A549 (cell line): ENCODE measurements around the gene TENM3. TPM values are rescaled to one million over a fixed set of nuclear protein-coding genes. Genes with fewer than 3 reads are reported as not detected.

ENCODE experiments used
- ATAC-seq, 2 experiments: fragments of 200-7000 bp in 1 of 2; fragments of >200 bp in 1 of 2; cut with Nextera tagmentation in 1 of 2; cut with Tn5 transposase in 1 of 2; 3 replicates each; pipeline versions ENCODE4 v1.8.0 to v1.9.1; 2018 to 2020; ENCODE audit warnings: mild to moderate bottlenecking in 1 of 2, moderate library complexity in 1 of 2
- CTCF ChIA-PET: fragments of 300-600 bp; sonication (Branson Sonifier 250); formaldehyde crosslinking; extraction: SDS; loops from one replicate; lab custom pipeline; 2021; ENCODE audit warnings: antibody characterized with exemption, inconsistent platforms; lab: Yijun Ruan, JAX
- POLR2A ChIA-PET: fragments of 350-600 bp; formaldehyde crosslinking; extraction: SDS; loops from one replicate; lab custom pipeline; 2021; ENCODE audit warnings: antibody characterized with exemption, inconsistent platforms; lab: Yijun Ruan, JAX
- DNase-seq, 2 experiments: peaks; one replicate each; pipeline versions ENCODE4 v3.0.0 to v3.0.0-alpha.2; 2011 to 2016; ENCODE audit warnings: low read depth in 1 of 2, low spot score in 1 of 2
- FAIRE-seq: peaks from 2 replicates; lab custom pipeline; 2011; peaks lifted over from hg19 to GRCh38; lab: Jason Lieb, UNC
- H3K27ac ChIP-seq, 2 experiments: fragments of >200 bp; sonication (Bioruptor Twin); formaldehyde crosslinking; 3 replicates each; pipeline ENCODE4 v1.5.1; 2016 to 2017
- H3K4me1 ChIP-seq: fragments of >200 bp; sonication (Bioruptor Twin); formaldehyde crosslinking; 3 replicates; pipeline ENCODE4 v1.6.1; 2016
- H3K4me2 ChIP-seq: fragments of >200 bp; sonication (Bioruptor Twin); formaldehyde crosslinking; 3 replicates; pipeline ENCODE4 v1.6.1; 2016
- H3K4me3 ChIP-seq: fragments of >200 bp; sonication (Bioruptor Twin); formaldehyde crosslinking; 3 replicates; pipeline ENCODE4 v1.5.1; 2016
- H3K9me3 ChIP-seq: fragments of >200 bp; sonication (Bioruptor Twin); formaldehyde crosslinking; 3 replicates; pipeline ENCODE4 v1.6.1; 2016
- CBX2 ChIP-seq: fragments of 200-600 bp; sonication (generic); IDR thresholded peaks from 2 replicates; pipeline ENCODE4 v1.6.1; 2016; ENCODE audit warnings: low read depth, mild to moderate bottlenecking, borderline replicate concordance
- FOSB ChIP-seq: fragments of 250-450 bp; sonication (Bioruptor Pico); IDR thresholded peaks from 2 replicates; pipeline ENCODE4 v1.5.0; 2020; ENCODE audit warnings: mild to moderate bottlenecking, moderate library complexity
- FOXS1 ChIP-seq: fragments of 250-450 bp; sonication (Bioruptor Pico); IDR thresholded peaks from 2 replicates; pipeline ENCODE4 v1.5.0; 2020; ENCODE audit warnings: mild to moderate bottlenecking, moderate library complexity
- HES2 ChIP-seq: fragments of >200 bp; sonication (Bioruptor Twin); formaldehyde crosslinking; IDR thresholded peaks from 2 replicates; pipeline ENCODE4 v1.6.1; 2016
- HOXA7 ChIP-seq: fragments of 250-450 bp; sonication (Bioruptor Pico); IDR thresholded peaks from 2 replicates; pipeline ENCODE4 v1.5.0; 2020; ENCODE audit warnings: mild to moderate bottlenecking, moderate library complexity
- JUN ChIP-seq, 2 experiments: fragments of >200 bp; sonication (Bioruptor Twin); formaldehyde crosslinking; IDR thresholded peaks; 2 replicates in 1 of 2; 3 replicates in 1 of 2; pipeline ENCODE4 v1.6.1; 2016 to 2017
- JUNB ChIP-seq: fragments of >200 bp; sonication (Bioruptor Twin); formaldehyde crosslinking; IDR thresholded peaks from 2 replicates; pipeline ENCODE4 v1.6.1; 2016
- KDM1A ChIP-seq: fragments of 200-600 bp; sonication (generic); IDR thresholded peaks from 2 replicates; pipeline ENCODE4 v1.6.1; 2016; ENCODE audit warnings: low read depth, mild to moderate bottlenecking
- KDM5A ChIP-seq: fragments of 200-600 bp; sonication (generic); IDR thresholded peaks from 2 replicates; pipeline ENCODE4 v1.6.1; 2016; ENCODE audit warnings: antibody characterized with exemption, mild to moderate bottlenecking
- MYC ChIP-seq: IDR thresholded peaks from 2 replicates; pipeline ENCODE4 v1.6.1; 2012; ENCODE audit warnings: mild to moderate bottlenecking, inconsistent platforms, low read length, improper control_type of control experiment, borderline replicate concordance
- NR3C1 ChIP-seq: fragments of >200 bp; sonication (Bioruptor Twin); formaldehyde crosslinking; IDR thresholded peaks from 3 replicates; pipeline ENCODE4 v1.6.1; 2017
- PBX3 ChIP-seq: IDR thresholded peaks from 2 replicates; pipeline ENCODE4 v1.6.1; 2012
- PHF8 ChIP-seq: fragments of 200-600 bp; sonication (generic); IDR thresholded peaks from 2 replicates; pipeline ENCODE4 v1.6.1; 2016; ENCODE audit warnings: low read depth, mild to moderate bottlenecking, antibody characterized with exemption, moderate library complexity, borderline replicate concordance
- POLR2A ChIP-seq: IDR thresholded peaks from 2 replicates; pipeline ENCODE4 v1.6.1; 2012; ENCODE audit warnings: mild to moderate bottlenecking, low read length
- RAD21 ChIP-seq, 2 experiments: fragments of >200 bp in 1 of 2; sonication (Bioruptor Twin) in 1 of 2; formaldehyde crosslinking in 1 of 2; IDR thresholded peaks in 1 of 2; conservative IDR thresholded peaks in 1 of 2; 2 replicates in 1 of 2; 3 replicates in 1 of 2; pipeline ENCODE4 v1.6.1; 2012 to 2018; ENCODE audit warnings: inconsistent platforms in 1 of 2
- RARB ChIP-seq: fragments of 250-450 bp; sonication (Bioruptor Pico); IDR thresholded peaks from 2 replicates; pipeline ENCODE4 v1.8.0; 2021; ENCODE audit warnings: mild to moderate bottlenecking, moderate library complexity
- RCOR1 ChIP-seq: fragments of 150-350 bp; IDR thresholded peaks from 2 replicates; pipeline ENCODE4 v1.6.1; 2014; ENCODE audit warnings: antibody characterized with exemption, low read length, low read depth
- RFX5 ChIP-seq: fragments of 450-650 bp; IDR thresholded peaks from 2 replicates; pipeline ENCODE4 v1.7.1; 2014; ENCODE audit warnings: antibody characterized with exemption, mild to moderate bottlenecking, moderate library complexity
- RNF2 ChIP-seq: fragments of 200-600 bp; sonication (generic); IDR thresholded peaks from 2 replicates; pipeline ENCODE4 v1.6.1; 2016; ENCODE audit warnings: low read depth, mild to moderate bottlenecking, antibody characterized with exemption, moderate library complexity, borderline replicate concordance
- SMC3 ChIP-seq: fragments of >200 bp; sonication (Bioruptor Twin); formaldehyde crosslinking; IDR thresholded peaks from 3 replicates; pipeline ENCODE4 v1.6.1; 2018; ENCODE audit warnings: inconsistent platforms
- SREBF2 ChIP-seq: fragments of 450-650 bp; IDR thresholded peaks from 2 replicates; pipeline ENCODE4 v1.6.1; 2014; ENCODE audit warnings: mild to moderate bottlenecking, moderate library complexity
- TFCP2L1 ChIP-seq: fragments of 250-450 bp; sonication (Bioruptor Pico); IDR thresholded peaks from 2 replicates; pipeline ENCODE4 v1.5.0; 2021; ENCODE audit warnings: mild to moderate bottlenecking
- ZC3H11A ChIP-seq: fragments of 450-650 bp; IDR thresholded peaks from 2 replicates; pipeline ENCODE4 v1.6.1; 2014; ENCODE audit warnings: antibody characterized with exemption, mild to moderate bottlenecking
- ZNF302 ChIP-seq: fragments of 250-450 bp; sonication (Bioruptor Pico); IDR thresholded peaks from 2 replicates; pipeline ENCODE4 v1.9.0; 2021; ENCODE audit warnings: inconsistent platforms, mild to moderate bottlenecking, moderate library complexity
- whole genome bisulfite sequencing: methylation state at CpG from one replicate; pipeline ENCODE4 v1.1.6; 2017; ENCODE audit errors: missing lambda C conversion rate; 5-methylcytosine and 5-hydroxymethylcytosine counted together
- polyA plus RNA-seq, 4 experiments: library from polyadenylated mRNA; depleted of rRNA in 3 of 4; stranded (reverse); fragments of >200 nt; fragmentation: RNase III in 1 of 4; extraction: RNeasy Plus Mini Kit Qiagen cat#74134 plus additional on column Dnase treatment in 1 of 4; gene quantifications; 2 replicates in 3 of 4; 3 replicates in 1 of 4; pipeline ENCODE4 v1.2.3, GENCODE V29; 2011 to 2017
- TF ChIP-seq, protein P1 (sequence below): fragments of >200 bp; sonication (Bioruptor Twin); formaldehyde crosslinking; IDR thresholded peaks from 3 replicates; pipeline ENCODE4 v1.6.1; 2016
- TF ChIP-seq, protein P2 (sequence below): fragments of 450-650 bp; IDR thresholded peaks from 2 replicates; pipeline ENCODE4 v1.6.1; 2014; ENCODE audit warnings: antibody characterized with exemption
- TF ChIP-seq, protein P3 (sequence below): fragments of 150-350 bp; IDR thresholded peaks from 2 replicates; pipeline ENCODE4 v1.6.1; 2014; ENCODE audit warnings: low read depth, mild to moderate bottlenecking, low read length

TENM3 gene
- polyA plus RNA-seq, 2 of the 4 experiments (the other 2 are of a cell fraction), result 2.4 to 7.3 TPM

DNA sequence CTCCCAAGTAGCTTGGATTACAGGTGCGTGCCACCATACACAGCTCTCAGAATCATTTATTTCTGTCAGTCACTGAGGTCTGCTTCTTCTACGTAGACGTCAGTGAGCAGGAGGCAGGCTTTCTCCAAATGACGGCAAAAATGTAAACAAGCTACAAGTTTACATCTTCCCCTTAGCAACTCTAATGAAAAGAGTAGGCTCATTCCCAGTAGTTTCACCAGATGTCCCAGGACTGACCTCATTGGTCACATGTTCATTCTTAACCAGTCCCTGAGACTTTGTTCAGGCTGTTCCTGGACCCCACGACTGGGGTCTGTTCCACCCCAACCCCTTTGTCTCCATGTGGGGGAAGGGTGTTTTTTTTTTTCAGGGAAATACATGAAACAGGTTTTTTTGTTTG, 67.1 kb downstream of the TENM3 start:
- H3K4me1 ChIP-seq, result no peaks in the 10 kb centered on the region
- peaks cover 8% of the 10 kb centered on the region; the same call in 1 of the 3 replicates for H3K9me3 ChIP-seq
- ChIA-PET CTCF (no interaction called here), POLR2A (no interaction called here)
- no peak for DNase-seq
- 47% methylated on average over 5 of the region's 5 CpGs for WGBS
- FAIRE-seq, result no peak
- ATAC-seq, result no peak
- no peak overlapping the region for H3K4me2 ChIP-seq
- H3K27ac ChIP-seq, result no peak overlapping the region
- no peak for TF ChIP-seq KDM1A
- TF ChIP-seq HES2, result no peak
- TF ChIP-seq RARB (CRISPR knock-in tag), result no peak
- no peak for TF ChIP-seq FOXS1 (CRISPR knock-in tag)
- TF ChIP-seq, protein P1, sequence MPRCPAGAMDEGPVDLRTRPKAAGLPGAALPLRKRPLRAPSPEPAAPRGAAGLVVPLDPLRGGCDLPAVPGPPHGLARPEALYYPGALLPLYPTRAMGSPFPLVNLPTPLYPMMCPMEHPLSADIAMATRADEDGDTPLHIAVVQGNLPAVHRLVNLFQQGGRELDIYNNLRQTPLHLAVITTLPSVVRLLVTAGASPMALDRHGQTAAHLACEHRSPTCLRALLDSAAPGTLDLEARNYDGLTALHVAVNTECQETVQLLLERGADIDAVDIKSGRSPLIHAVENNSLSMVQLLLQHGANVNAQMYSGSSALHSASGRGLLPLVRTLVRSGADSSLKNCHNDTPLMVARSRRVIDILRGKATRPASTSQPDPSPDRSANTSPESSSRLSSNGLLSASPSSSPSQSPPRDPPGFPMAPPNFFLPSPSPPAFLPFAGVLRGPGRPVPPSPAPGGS, result no peak
- H3K4me3 ChIP-seq, result no peak overlapping the region

GRCh38 chr4:182310962-182311361, 67.8 kb downstream of the TENM3 start:
- no peak overlapping the region for H3K27ac ChIP-seq
- TF ChIP-seq RNF2, result no peak
- no peak for TF ChIP-seq TFCP2L1 (CRISPR knock-in tag)
- no peak for TF ChIP-seq HOXA7 (CRISPR knock-in tag)
- no peak for TF ChIP-seq SMC3
- no peak for TF ChIP-seq RAD21 (conservative IDR thresholded peaks at IDR 0.05 in 1 of 2, IDR thresholded peaks at IDR 0.05 in 1 of 2)
- no peak for TF ChIP-seq JUNB
- no peak for TF ChIP-seq PHF8
- TF ChIP-seq MYC, result no peak
- TF ChIP-seq JUN (IDR thresholded peaks at IDR 0.05), result no peak
- TF ChIP-seq, protein P2, sequence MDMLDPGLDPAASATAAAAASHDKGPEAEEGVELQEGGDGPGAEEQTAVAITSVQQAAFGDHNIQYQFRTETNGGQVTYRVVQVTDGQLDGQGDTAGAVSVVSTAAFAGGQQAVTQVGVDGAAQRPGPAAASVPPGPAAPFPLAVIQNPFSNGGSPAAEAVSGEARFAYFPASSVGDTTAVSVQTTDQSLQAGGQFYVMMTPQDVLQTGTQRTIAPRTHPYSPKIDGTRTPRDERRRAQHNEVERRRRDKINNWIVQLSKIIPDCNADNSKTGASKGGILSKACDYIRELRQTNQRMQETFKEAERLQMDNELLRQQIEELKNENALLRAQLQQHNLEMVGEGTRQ, result no peak
- TF ChIP-seq HES2, result no peak
- TF ChIP-seq CBX2, result no peak
- no peak for TF ChIP-seq KDM5A
- TF ChIP-seq SREBF2, result no peak
- FAIRE-seq, result no peak
- no peak overlapping the region for H3K4me3 ChIP-seq
- H3K9me3 ChIP-seq, result peaks cover 13% of the 10 kb centered on the region; the same call in 1 of the 3 replicates
- no peak overlapping the region for H3K4me2 ChIP-seq
- ATAC-seq, result no peak
- WGBS, result 33% methylated on average over 3 of the region's 3 CpGs
- no peak for DNase-seq
- CTCF ChIA-PET, result no interaction called here
- POLR2A ChIA-PET, result no interaction called here
- no peaks in the 10 kb centered on the region for H3K4me1 ChIP-seq

DNA sequence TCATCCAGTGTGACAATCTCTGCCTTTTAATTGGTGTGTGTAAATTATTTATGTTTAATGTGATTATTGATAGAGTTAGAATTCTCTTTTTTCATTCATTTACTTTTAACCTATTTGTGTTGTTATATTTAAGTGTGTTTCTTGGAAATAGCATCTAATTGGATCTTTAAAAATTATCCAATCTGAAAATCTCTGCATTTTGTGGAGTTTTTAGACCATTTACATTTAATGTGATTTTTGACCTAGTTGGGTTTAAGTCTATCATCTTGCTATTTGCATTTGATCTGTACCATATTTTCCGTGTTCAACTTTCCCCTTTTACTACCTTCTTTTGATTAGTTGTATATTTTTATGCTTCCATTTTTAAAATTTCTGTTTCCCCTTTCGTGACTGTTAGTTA, 71.3 kb downstream of the TENM3 start:
- TF ChIP-seq POLR2A (no peak), PBX3 (no peak), ZC3H11A (no peak), NR3C1 (no peak), RFX5 (no peak), TFCP2L1 (CRISPR knock-in tag) (no peak), ZNF302 (CRISPR knock-in tag) (no peak), HES2 (no peak), JUNB (no peak), RCOR1 (no peak), RNF2 (no peak), FOSB (CRISPR knock-in tag) (no peak), SREBF2 (no peak)
- TF ChIP-seq, protein P3, sequence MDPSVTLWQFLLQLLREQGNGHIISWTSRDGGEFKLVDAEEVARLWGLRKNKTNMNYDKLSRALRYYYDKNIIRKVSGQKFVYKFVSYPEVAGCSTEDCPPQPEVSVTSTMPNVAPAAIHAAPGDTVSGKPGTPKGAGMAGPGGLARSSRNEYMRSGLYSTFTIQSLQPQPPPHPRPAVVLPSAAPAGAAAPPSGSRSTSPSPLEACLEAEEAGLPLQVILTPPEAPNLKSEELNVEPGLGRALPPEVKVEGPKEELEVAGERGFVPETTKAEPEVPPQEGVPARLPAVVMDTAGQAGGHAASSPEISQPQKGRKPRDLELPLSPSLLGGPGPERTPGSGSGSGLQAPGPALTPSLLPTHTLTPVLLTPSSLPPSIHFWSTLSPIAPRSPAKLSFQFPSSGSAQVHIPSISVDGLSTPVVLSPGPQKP, result no peak
- H3K4me1 ChIP-seq, result no peaks in the 10 kb centered on the region
- ChIA-PET POLR2A (no interaction called here), CTCF (no interaction called here)
- no peak for FAIRE-seq
- 5% methylated on average over 2 of the region's 2 CpGs for WGBS
- peaks cover 13% of the 10 kb centered on the region; the same call in 1 of the 3 replicates for H3K9me3 ChIP-seq
- no peak overlapping the region for H3K4me2 ChIP-seq
- no peak for ATAC-seq
- no peak overlapping the region for H3K27ac ChIP-seq
- no peak overlapping the region for H3K4me3 ChIP-seq
- DNase-seq, result no peak
